PC-9 (cell line): ENCODE measurements around the gene SETDB2.

ENCODE experiments used
- EZH2 ChIP-seq: fragments of 200-600 bp; sonication (generic); IDR thresholded peaks from 2 replicates; pipeline ENCODE4 v1.8.0; 2017; ENCODE audit warnings: antibody characterized with exemption, low read depth
- TF ChIP-seq, protein P1 (sequence below): fragments of 200-600 bp; sonication (generic); conservative IDR thresholded peaks from 2 replicates; pipeline ENCODE4 v1.6.1; 2017; ENCODE audit warnings: mixed run types, antibody characterized with exemption, mild to moderate bottlenecking, moderate library complexity

DNA sequence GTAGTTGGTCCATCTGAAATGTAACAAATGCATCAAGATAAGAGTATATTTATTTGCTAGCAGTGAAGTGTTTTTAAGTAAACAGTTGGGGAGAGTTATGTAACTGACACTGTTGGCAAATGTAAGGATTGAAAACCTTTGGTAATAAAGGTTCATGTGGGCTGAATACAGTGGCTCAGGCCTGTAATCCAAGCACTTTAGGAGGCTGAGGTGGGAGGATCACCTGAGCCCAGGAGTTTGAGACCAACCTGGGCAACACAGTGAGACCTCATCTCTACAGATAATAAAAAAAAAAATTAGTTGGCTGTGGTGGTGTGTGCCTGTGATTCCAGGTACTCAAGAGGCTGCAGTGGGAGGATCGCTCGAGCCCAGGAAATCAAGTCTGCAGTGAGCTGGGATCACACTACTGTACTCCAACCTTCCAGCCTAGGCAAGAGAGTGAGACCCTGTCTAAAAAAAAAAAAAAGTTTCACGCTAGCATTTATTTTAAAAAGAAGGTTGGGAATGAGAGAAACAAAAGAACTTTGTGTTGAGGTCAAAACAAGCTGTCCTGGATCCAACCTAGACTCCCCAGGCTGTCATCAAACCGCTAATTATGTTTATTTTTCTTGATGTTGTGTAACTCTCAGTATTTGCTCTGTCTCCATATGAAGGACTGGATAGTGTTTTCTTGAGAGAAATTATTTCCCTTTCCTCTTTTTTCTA is 20.7 kb downstream of the SETDB2 start:
- TF ChIP-seq, protein P1, sequence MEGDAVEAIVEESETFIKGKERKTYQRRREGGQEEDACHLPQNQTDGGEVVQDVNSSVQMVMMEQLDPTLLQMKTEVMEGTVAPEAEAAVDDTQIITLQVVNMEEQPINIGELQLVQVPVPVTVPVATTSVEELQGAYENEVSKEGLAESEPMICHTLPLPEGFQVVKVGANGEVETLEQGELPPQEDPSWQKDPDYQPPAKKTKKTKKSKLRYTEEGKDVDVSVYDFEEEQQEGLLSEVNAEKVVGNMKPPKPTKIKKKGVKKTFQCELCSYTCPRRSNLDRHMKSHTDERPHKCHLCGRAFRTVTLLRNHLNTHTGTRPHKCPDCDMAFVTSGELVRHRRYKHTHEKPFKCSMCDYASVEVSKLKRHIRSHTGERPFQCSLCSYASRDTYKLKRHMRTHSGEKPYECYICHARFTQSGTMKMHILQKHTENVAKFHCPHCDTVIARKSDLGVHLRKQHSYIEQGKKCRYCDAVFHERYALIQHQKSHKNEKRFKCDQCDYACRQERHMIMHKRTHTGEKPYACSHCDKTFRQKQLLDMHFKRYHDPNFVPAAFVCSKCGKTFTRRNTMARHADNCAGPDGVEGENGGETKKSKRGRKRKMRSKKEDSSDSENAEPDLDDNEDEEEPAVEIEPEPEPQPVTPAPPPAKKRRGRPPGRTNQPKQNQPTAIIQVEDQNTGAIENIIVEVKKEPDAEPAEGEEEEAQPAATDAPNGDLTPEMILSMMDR: no peak
- TF ChIP-seq EZH2: no peak
